Measurements from ENCODE around the gene WDSUB1. TPM values are rescaled to one million over a fixed set of nuclear protein-coding genes. Genes with fewer than 3 reads are reported as not detected.

The WDSUB1 gene
- total and polyA plus RNA-seq, 2 experiments from 2014 or later = 17.7 to 18.6 TPM

DNA sequence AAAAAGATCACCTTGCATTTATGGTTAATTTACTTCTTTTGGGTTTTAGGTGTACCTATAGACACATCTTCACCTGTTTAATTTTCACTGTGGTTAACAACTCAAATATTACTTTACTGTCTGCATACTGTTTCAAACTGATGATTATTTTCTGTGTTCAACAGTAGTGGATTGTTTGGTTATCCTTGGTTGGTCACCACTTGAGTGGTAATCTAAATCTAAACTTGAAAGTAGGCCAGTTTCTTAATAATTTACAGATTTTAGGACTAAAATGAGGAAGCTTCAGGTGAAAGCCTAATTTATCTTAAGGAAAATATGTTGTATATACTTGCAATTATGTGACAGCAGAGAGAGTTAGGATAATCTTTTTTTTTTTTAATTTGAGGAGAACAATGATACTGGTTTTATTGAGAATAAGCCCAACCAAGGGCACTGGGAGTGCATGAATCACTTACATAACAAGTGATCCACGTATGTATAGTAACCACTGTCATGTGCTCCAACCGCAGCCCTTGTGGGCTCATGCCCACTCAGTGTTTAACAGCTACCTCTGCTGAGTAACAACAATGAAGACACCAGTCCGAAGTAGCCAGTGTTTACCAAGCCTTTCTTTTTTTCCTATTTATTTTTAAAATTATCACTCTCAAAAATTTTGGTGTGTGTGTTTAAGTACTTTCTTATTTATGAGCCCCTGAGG is 31.0 kb upstream of the WDSUB1 start:
- Histone ChIP-seq H4K20me1 (ENCODE audit: insufficient read depth, poor library complexity, severe bottlenecking) (no peaks in the 10 kb centered on the region), H3K4me2 (no peak overlapping the region), H3K4me1 (ENCODE audit: insufficient read depth) (no peaks in the 10 kb centered on the region), H3K4me3 (no peak overlapping the region), H3K79me2 (no peaks in the 10 kb centered on the region), H3K27ac (no peak overlapping the region), H3K9me3 (ENCODE audit: low read depth) (no peaks in the 10 kb centered on the region), H3K9me2 (replicated peaks; ENCODE audit: insufficient read depth) (no peaks in the 10 kb centered on the region), H3K27me3 (no peaks in the 10 kb centered on the region), H3K36me3 (replicated peaks; ENCODE audit: insufficient read depth, low read depth) (no peaks in the 10 kb centered on the region), H2AFZ (no peak overlapping the region)
- 88% methylated on average over 3 of the region's 3 CpGs for WGBS (ENCODE audit: low lambda C conversion rate, missing lambda C conversion rate)
- TF ChIP-seq EZH2 (IDR thresholded peaks at IDR 0.05; ENCODE audit: borderline replicate concordance) (no peak), EZH2phosphoT487 (IDR thresholded peaks at IDR 0.05; ENCODE audit: low read depth, severe bottlenecking, unreplicated experiment) (no peak)
- TF ChIP-seq, protein P1, sequence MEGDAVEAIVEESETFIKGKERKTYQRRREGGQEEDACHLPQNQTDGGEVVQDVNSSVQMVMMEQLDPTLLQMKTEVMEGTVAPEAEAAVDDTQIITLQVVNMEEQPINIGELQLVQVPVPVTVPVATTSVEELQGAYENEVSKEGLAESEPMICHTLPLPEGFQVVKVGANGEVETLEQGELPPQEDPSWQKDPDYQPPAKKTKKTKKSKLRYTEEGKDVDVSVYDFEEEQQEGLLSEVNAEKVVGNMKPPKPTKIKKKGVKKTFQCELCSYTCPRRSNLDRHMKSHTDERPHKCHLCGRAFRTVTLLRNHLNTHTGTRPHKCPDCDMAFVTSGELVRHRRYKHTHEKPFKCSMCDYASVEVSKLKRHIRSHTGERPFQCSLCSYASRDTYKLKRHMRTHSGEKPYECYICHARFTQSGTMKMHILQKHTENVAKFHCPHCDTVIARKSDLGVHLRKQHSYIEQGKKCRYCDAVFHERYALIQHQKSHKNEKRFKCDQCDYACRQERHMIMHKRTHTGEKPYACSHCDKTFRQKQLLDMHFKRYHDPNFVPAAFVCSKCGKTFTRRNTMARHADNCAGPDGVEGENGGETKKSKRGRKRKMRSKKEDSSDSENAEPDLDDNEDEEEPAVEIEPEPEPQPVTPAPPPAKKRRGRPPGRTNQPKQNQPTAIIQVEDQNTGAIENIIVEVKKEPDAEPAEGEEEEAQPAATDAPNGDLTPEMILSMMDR (IDR thresholded peaks at IDR 0.05; ENCODE audit: poor library complexity) = no peak
- DNase-seq (ENCODE audit: low spot score) = no peak

DNA sequence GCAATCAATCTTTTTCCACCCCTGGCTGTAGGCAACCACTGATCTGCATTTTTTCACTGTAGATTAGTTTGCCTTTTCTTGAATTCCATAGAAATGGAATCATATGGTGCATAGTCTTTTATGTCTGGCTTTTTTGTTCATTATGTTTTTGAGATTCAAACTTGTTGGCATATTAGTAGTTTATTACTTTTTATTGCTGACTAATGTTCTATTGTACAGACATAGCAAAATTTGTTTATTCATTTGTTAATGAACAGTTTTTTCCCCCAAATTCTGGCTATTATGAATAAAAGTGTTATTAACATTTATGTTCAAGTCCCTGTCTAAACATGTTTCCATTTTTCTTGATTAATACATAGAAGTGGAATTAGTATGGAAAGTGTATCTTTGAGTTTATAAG is 21.4 kb upstream of the WDSUB1 start:
- H2AFZ ChIP-seq = no peak overlapping the region
- no peaks in the 10 kb centered on the region for H4K20me1 ChIP-seq (ENCODE audit: insufficient read depth, poor library complexity, severe bottlenecking)
- no peak overlapping the region for H3K4me2 ChIP-seq
- H3K36me3 ChIP-seq (replicated peaks; ENCODE audit: insufficient read depth, low read depth) = no peaks in the 10 kb centered on the region
- no peak overlapping the region for H3K27ac ChIP-seq
- no peaks in the 10 kb centered on the region for H3K79me2 ChIP-seq
- H3K4me1 ChIP-seq (ENCODE audit: insufficient read depth) = no peaks in the 10 kb centered on the region
- no peak for DNase-seq (ENCODE audit: low spot score)
- H3K4me3 ChIP-seq = no peak overlapping the region
- H3K9me2 ChIP-seq (replicated peaks; ENCODE audit: insufficient read depth) = no peaks in the 10 kb centered on the region
- no peak for TF ChIP-seq EZH2phosphoT487 (IDR thresholded peaks at IDR 0.05; ENCODE audit: low read depth, severe bottlenecking, unreplicated experiment)
- no peak for TF ChIP-seq EZH2 (IDR thresholded peaks at IDR 0.05; ENCODE audit: borderline replicate concordance)
- TF ChIP-seq, protein P1 (IDR thresholded peaks at IDR 0.05; ENCODE audit: poor library complexity) = no peak
- no peaks in the 10 kb centered on the region for H3K9me3 ChIP-seq (ENCODE audit: low read depth)
- no peaks in the 10 kb centered on the region for H3K27me3 ChIP-seq

- no peaks in the 10 kb centered on the region for H3K9me3 ChIP-seq (ENCODE audit: low read depth)
- H3K27me3 ChIP-seq = no peaks in the 10 kb centered on the region
- 76% methylated on average over 3 of the region's 3 CpGs for WGBS (ENCODE audit: low lambda C conversion rate, missing lambda C conversion rate)
- H3K4me1 ChIP-seq (ENCODE audit: insufficient read depth) = no peaks in the 10 kb centered on the region
- no peak overlapping the region for H3K4me3 ChIP-seq
- H3K4me2 ChIP-seq = no peak overlapping the region
- no peaks in the 10 kb centered on the region for H3K79me2 ChIP-seq
- H4K20me1 ChIP-seq (ENCODE audit: insufficient read depth, poor library complexity, severe bottlenecking) = no peaks in the 10 kb centered on the region
- H3K36me3 ChIP-seq (replicated peaks; ENCODE audit: insufficient read depth, low read depth) = no peaks in the 10 kb centered on the region
- DNase-seq (ENCODE audit: low spot score) = no peak
- TF ChIP-seq, protein P1 (IDR thresholded peaks at IDR 0.05; ENCODE audit: poor library complexity) = no peak
- TF ChIP-seq EZH2 (IDR thresholded peaks at IDR 0.05; ENCODE audit: borderline replicate concordance) (no peak), EZH2phosphoT487 (IDR thresholded peaks at IDR 0.05; ENCODE audit: low read depth, severe bottlenecking, unreplicated experiment) (no peak)
- no peak overlapping the region for H3K27ac ChIP-seq
- no peaks in the 10 kb centered on the region for H3K9me2 ChIP-seq (replicated peaks; ENCODE audit: insufficient read depth)
- no peak overlapping the region for H2AFZ ChIP-seq
Observed at GRCh38 chr2:159300586-159300985, 14.1 kb upstream of the WDSUB1 start.
